Panc1 (cell line): ENCODE results near the gene SCUBE3. TPM values are rescaled to one million over a fixed set of nuclear protein-coding genes. Genes with fewer than 3 reads are reported as not detected.

Source experiments
- ATAC-seq: fragments of 200-7000 bp; cut with Tn5 transposase; 2 replicates; pipeline ENCODE4 v1.9.1; 2020; ENCODE audit warnings: mild to moderate bottlenecking, moderate library complexity
- BruUV-seq: library from RNA; stranded (reverse); fragments of 400-500 nt; replicated peaks from 2 replicates; lab custom pipeline; 2021; lab: Mats Ljungman, UMichigan
- CTCF ChIA-PET: fragments of 300-600 bp; sonication (Branson Sonifier 250); formaldehyde crosslinking; loops from one replicate; lab custom pipeline; 2022; ENCODE audit warnings: antibody characterized with exemption; lab: Charles Lee
- POLR2A ChIA-PET: fragments of 300-600 bp; sonication (Branson Sonifier 250); formaldehyde crosslinking; loops from one replicate; lab custom pipeline; 2022; ENCODE audit warnings: antibody characterized with exemption; lab: Charles Lee
- DNase-seq: peaks from one replicate; pipeline ENCODE4 v3.0.0-alpha.2; 2010; ENCODE audit warnings: low read depth, low spot score
- H3K27ac ChIP-seq: 2 replicates; pipeline ENCODE4 v1.5.1; 2011; ENCODE audit warnings: mild to moderate bottlenecking, low read length, inconsistent platforms
- H3K27me3 ChIP-seq: fragments of 200-500 bp; sonication (Bioruptor generic); 2 replicates; pipeline ENCODE4 v1.6.0; 2014; ENCODE audit warnings: low read length, inconsistent platforms; ENCODE audit not compliant: control insufficient read depth, insufficient read depth
- H3K36me3 ChIP-seq: fragments of 200-500 bp; sonication (Bioruptor generic); 2 replicates; pipeline ENCODE4 v1.5.1; 2014; ENCODE audit warnings: inconsistent platforms, mild to moderate bottlenecking, low read length, moderate library complexity; ENCODE audit not compliant: control insufficient read depth, insufficient read depth
- H3K4me1 ChIP-seq: 2 replicates; pipeline ENCODE4 v1.5.1; 2011; ENCODE audit warnings: inconsistent platforms, mild to moderate bottlenecking, low read length, moderate library complexity; ENCODE audit not compliant: control insufficient read depth, insufficient read depth
- H3K4me3 ChIP-seq, 2 experiments: 2 replicates each; pipeline ENCODE4 v1.5.1; 2011 to 2012; ENCODE audit warnings: low read depth in 2 of 2, low read length in 2 of 2, mild to moderate bottlenecking in 2 of 2, inconsistent platforms in 1 of 2, moderate library complexity in 1 of 2
- H3K9me3 ChIP-seq: fragments of 200-500 bp; sonication (Bioruptor generic); 2 replicates; pipeline ENCODE4 v1.5.1; 2014; ENCODE audit warnings: low read depth, mild to moderate bottlenecking, inconsistent platforms, low read length, moderate library complexity; ENCODE audit not compliant: control insufficient read depth, insufficient read depth
- POLR2AphosphoS5 ChIP-seq: IDR thresholded peaks from 2 replicates; pipeline ENCODE4 v1.6.1; 2012; ENCODE audit warnings: mild to moderate bottlenecking, low read depth, low read length, moderate library complexity
- SIN3A ChIP-seq: IDR thresholded peaks from 2 replicates; pipeline ENCODE4 v1.6.1; 2012; ENCODE audit warnings: low read depth, mild to moderate bottlenecking, low read length, moderate library complexity, borderline replicate concordance; ENCODE audit not compliant: insufficient read depth
- TCF7L2 ChIP-seq: IDR thresholded peaks from 2 replicates; pipeline ENCODE4 v1.6.1; 2011; ENCODE audit warnings: mild to moderate bottlenecking, low read depth, low read length, inconsistent platforms
- in situ Hi-C: cut with HindIII; loops from 2 replicates; pipeline ENCODE4 v1.10.0; 2016; ENCODE audit warnings: low sequenced_read_pairs, low pct_unique_long_range_greater_than_20kb
- intact Hi-C: fragments of 100-400 bp; cut with micrococcal nuclease; formaldehyde crosslinking; loops from one replicate; pipeline ENCODE4 v1.10.0; 2022; ENCODE audit not compliant: unreplicated experiment
- total RNA-seq: library from RNA; stranded (reverse); gene quantifications from one replicate; pipeline ENCODE4 v1.2.1, GENCODE V29; 2021; ENCODE audit not compliant: unreplicated experiment
- TF ChIP-seq, protein P1 (sequence below), 2 experiments: IDR thresholded peaks; 2 replicates each; pipeline ENCODE4 v1.6.1; 2011 to 2012; ENCODE audit warnings: low read depth in 2 of 2, control low read depth in 1 of 2, low read length in 1 of 2, mild to moderate bottlenecking in 1 of 2, moderate library complexity in 1 of 2; ENCODE audit not compliant: insufficient read depth in 1 of 2
- TF ChIP-seq, protein P2 (sequence below): fragments of 450-650 bp; IDR thresholded peaks from 2 replicates; pipeline ENCODE4 v1.5.1; 2017; ENCODE audit warnings: mild to moderate bottlenecking

SCUBE3 gene
- total RNA-seq, 1 experiment from 2014 or later = 1.6 TPM

DNA sequence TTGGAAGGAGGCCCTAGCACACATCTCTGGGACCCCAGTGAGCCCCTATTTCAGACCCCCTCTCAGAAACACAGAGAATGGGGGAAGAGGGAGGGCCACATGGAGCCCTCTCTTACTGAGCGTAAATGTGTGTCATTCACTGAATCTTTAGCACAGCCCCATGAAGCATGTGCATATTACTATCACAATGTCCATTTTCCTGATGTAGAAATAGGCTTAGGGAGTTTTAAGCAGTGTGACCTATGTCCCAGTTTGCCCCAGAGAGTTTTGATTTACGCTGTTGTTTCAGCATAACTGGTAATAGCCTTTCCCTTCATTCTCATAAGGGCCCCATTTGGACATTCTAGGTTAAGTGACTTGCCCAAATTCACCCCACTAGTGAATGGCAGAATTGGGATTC, 47.6 kb upstream of the SCUBE3 start:
- Histone ChIP-seq H3K9me3 (no peaks in the 10 kb centered on the region), H3K36me3 (no peaks in the 10 kb centered on the region), H3K27ac (peak overlapping the region; percentile 53), H3K27me3 (no peaks in the 10 kb centered on the region), H3K4me3 (no peak overlapping the region), H3K4me1 (peaks cover 7% of the 10 kb centered on the region; the same call in 1 of the 2 replicates)
- ChIA-PET POLR2A (no interaction called here), CTCF (no interaction called here)
- ATAC-seq = peak; percentile 57
- no TSS peak for BruUV-seq
- TF ChIP-seq, protein P1, sequence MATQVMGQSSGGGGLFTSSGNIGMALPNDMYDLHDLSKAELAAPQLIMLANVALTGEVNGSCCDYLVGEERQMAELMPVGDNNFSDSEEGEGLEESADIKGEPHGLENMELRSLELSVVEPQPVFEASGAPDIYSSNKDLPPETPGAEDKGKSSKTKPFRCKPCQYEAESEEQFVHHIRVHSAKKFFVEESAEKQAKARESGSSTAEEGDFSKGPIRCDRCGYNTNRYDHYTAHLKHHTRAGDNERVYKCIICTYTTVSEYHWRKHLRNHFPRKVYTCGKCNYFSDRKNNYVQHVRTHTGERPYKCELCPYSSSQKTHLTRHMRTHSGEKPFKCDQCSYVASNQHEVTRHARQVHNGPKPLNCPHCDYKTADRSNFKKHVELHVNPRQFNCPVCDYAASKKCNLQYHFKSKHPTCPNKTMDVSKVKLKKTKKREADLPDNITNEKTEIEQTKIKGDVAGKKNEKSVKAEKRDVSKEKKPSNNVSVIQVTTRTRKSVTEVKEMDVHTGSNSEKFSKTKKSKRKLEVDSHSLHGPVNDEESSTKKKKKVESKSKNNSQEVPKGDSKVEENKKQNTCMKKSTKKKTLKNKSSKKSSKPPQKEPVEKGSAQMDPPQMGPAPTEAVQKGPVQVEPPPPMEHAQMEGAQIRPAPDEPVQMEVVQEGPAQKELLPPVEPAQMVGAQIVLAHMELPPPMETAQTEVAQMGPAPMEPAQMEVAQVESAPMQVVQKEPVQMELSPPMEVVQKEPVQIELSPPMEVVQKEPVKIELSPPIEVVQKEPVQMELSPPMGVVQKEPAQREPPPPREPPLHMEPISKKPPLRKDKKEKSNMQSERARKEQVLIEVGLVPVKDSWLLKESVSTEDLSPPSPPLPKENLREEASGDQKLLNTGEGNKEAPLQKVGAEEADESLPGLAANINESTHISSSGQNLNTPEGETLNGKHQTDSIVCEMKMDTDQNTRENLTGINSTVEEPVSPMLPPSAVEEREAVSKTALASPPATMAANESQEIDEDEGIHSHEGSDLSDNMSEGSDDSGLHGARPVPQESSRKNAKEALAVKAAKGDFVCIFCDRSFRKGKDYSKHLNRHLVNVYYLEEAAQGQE (IDR thresholded peaks at IDR 0.05; ENCODE audit: insufficient read depth in 1 of 2, low read depth in 2 of 2, low read length in 1 of 2) = no peak
- TF ChIP-seq SIN3A = no peak
- TF ChIP-seq TCF7L2 = no peak
- TF ChIP-seq POLR2AphosphoS5 = no peak
- TF ChIP-seq, protein P2, sequence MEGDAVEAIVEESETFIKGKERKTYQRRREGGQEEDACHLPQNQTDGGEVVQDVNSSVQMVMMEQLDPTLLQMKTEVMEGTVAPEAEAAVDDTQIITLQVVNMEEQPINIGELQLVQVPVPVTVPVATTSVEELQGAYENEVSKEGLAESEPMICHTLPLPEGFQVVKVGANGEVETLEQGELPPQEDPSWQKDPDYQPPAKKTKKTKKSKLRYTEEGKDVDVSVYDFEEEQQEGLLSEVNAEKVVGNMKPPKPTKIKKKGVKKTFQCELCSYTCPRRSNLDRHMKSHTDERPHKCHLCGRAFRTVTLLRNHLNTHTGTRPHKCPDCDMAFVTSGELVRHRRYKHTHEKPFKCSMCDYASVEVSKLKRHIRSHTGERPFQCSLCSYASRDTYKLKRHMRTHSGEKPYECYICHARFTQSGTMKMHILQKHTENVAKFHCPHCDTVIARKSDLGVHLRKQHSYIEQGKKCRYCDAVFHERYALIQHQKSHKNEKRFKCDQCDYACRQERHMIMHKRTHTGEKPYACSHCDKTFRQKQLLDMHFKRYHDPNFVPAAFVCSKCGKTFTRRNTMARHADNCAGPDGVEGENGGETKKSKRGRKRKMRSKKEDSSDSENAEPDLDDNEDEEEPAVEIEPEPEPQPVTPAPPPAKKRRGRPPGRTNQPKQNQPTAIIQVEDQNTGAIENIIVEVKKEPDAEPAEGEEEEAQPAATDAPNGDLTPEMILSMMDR = no peak
- intact Hi-C loops (no loop called here), in situ Hi-C loops (no loop called here)
- no peak for DNase-seq

GRCh38 chr6:35166520-35166919, 47.2 kb upstream of the SCUBE3 start:
- ChIA-PET POLR2A (no interaction called here), CTCF (no interaction called here)
- intact Hi-C loops = no loop called here
- peak overlapping the region; percentile 53; the same call in 1 of the 2 replicates for H3K27ac ChIP-seq
- no peak for ATAC-seq
- TF ChIP-seq, protein P2 = no peak
- TF ChIP-seq TCF7L2 (no peak), POLR2AphosphoS5 (no peak), SIN3A (no peak)
- TF ChIP-seq, protein P1 (IDR thresholded peaks at IDR 0.05; ENCODE audit: insufficient read depth in 1 of 2, low read depth in 2 of 2, low read length in 1 of 2) = no peak
- no peaks in the 10 kb centered on the region for H3K9me3 ChIP-seq
- H3K4me3 ChIP-seq = no peak overlapping the region
- H3K36me3 ChIP-seq = no peaks in the 10 kb centered on the region
- no peaks in the 10 kb centered on the region for H3K27me3 ChIP-seq
- in situ Hi-C loops = no loop called here
- H3K4me1 ChIP-seq = peaks cover 7% of the 10 kb centered on the region; the same call in 1 of the 2 replicates
- no TSS peak for BruUV-seq
- no peak for DNase-seq
